K562 (cell line): ENCODE measurements around the gene PRKG1.

ENCODE experiments used
- NRF1 ChIP-seq, 2 experiments: fragments of 450-650 bp; IDR thresholded peaks in 1 of 2; conservative IDR thresholded peaks in 1 of 2; 2 replicates each; pipeline ENCODE4 v1.6.1; 2014; ENCODE audit warnings: mild to moderate bottlenecking in 2 of 2
- PCBP1 ChIP-seq: fragments of 200-400 bp; formaldehyde crosslinking; IDR thresholded peaks from 2 replicates; pipeline ENCODE4 v1.6.1; 2018; ENCODE audit warnings: mild to moderate bottlenecking, low read depth, low read length; ENCODE audit not compliant: poor library complexity, severe bottlenecking
- RAD21 ChIP-seq, 2 experiments: fragments of 250-450 bp in 1 of 2; fragments of 450-650 bp in 1 of 2; sonication (Bioruptor Pico) in 1 of 2; formaldehyde crosslinking in 1 of 2; IDR thresholded peaks in 1 of 2; conservative IDR thresholded peaks in 1 of 2; 2 replicates each; pipeline versions ENCODE4 v1.4.0 to v1.8.0; 2020 to 2022; ENCODE audit warnings: mild to moderate bottlenecking in 2 of 2, moderate library complexity in 1 of 2
- SPI1 ChIP-seq: IDR thresholded peaks from 2 replicates; pipeline ENCODE4 v1.6.1; 2011; ENCODE audit warnings: low read depth, low read length, control low read depth, borderline replicate concordance
- ZFP1 ChIP-seq: fragments of 450-650 bp; formaldehyde crosslinking; IDR thresholded peaks from 2 replicates; pipeline ENCODE4 v1.4.0; 2020; ENCODE audit warnings: mild to moderate bottlenecking, mixed read lengths
- ZNF274 ChIP-seq: IDR thresholded peaks from 2 replicates; pipeline ENCODE4 v1.6.1; 2011; ENCODE audit warnings: low read depth, mild to moderate bottlenecking, low read length, moderate library complexity, borderline replicate concordance
- TF ChIP-seq, protein P1 (sequence below): sonication (generic); formaldehyde crosslinking; IDR thresholded peaks from 2 replicates; pipeline ENCODE4 v1.4.0; 2020; ENCODE audit warnings: mild to moderate bottlenecking, missing genetic modification reagents

DNA sequence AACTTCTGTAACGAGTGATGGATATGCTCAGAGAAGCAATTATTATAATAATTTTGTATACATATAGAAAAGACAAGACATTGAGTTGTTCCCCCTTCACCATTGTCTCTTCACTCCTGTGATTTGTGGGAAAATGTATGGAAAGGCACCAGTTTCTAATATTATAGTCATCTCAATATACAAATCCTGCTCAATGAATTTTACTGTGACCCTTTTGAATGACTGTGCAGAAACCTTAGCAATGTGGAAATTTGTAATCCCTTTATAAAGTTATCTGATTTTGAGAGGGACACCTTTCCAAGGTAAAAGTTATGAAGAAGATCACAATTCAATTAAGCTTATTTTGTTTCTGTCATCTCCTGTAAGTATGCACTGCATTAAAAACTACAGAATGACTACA lies 1165.5 kb downstream of the PRKG1 start:
- no peak for TF ChIP-seq RAD21 (CRISPR knock-in tag; conservative IDR thresholded peaks at IDR 0.05 in 1 of 2, IDR thresholded peaks at IDR 0.05 in 1 of 2)
- TF ChIP-seq PCBP1, result no peak
- TF ChIP-seq SPI1, result no peak
- no peak for TF ChIP-seq NRF1 (conservative IDR thresholded peaks at IDR 0.05 in 1 of 2, IDR thresholded peaks at IDR 0.05 in 1 of 2)
- TF ChIP-seq, protein P1, sequence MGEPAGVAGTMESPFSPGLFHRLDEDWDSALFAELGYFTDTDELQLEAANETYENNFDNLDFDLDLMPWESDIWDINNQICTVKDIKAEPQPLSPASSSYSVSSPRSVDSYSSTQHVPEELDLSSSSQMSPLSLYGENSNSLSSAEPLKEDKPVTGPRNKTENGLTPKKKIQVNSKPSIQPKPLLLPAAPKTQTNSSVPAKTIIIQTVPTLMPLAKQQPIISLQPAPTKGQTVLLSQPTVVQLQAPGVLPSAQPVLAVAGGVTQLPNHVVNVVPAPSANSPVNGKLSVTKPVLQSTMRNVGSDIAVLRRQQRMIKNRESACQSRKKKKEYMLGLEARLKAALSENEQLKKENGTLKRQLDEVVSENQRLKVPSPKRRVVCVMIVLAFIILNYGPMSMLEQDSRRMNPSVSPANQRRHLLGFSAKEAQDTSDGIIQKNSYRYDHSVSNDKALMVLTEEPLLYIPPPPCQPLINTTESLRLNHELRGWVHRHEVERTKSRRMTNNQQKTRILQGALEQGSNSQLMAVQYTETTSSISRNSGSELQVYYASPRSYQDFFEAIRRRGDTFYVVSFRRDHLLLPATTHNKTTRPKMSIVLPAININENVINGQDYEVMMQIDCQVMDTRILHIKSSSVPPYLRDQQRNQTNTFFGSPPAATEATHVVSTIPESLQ (CRISPR knock-in tag), result no peak
- no peak for TF ChIP-seq ZFP1 (CRISPR knock-in tag)
- TF ChIP-seq ZNF274, result no peak
